HG02970 (cell line): ENCODE data around the gene MEF2C.
"Not testable (repeated sequence)": the region's sequence is repeated elsewhere in the genome, so short reads cannot be mapped to it uniquely, and the experiment has no call there.

Experiments used
- ATAC-seq: cut with Tn5 transposase; IDR thresholded peaks from one replicate; pipeline ENCODE4 v1.9.1; 2021; ENCODE audit warnings: mild to moderate bottlenecking, moderate library complexity, moderate number of reproducible peaks; ENCODE audit not compliant: unreplicated experiment, low FRiP score

The MEF2C gene

GRCh38 chr5:88808153-88808552 is 74.8 kb downstream of the MEF2C start:
- no peak for ATAC-seq

GRCh38 chr5:88807327-88807726 is 75.7 kb downstream of the MEF2C start:
- no peak for ATAC-seq

GRCh38 chr5:88806338-88806737 is 76.6 kb downstream of the MEF2C start:
- ATAC-seq: no peak

GRCh38 chr5:88805151-88805784 is 77.7 kb downstream of the MEF2C start:
- ATAC-seq: no peak

- ATAC-seq: no peak
Observed at GRCh38 chr5:88804444-88804843, 78.5 kb downstream of the MEF2C start.

- ATAC-seq: no peak
Observed at GRCh38 chr5:88803309-88803708, 79.7 kb downstream of the MEF2C start.

- no peak for ATAC-seq
Observed at GRCh38 chr5:88799938-88800535, 82.9 kb downstream of the MEF2C start.

GRCh38 chr5:88798933-88799332 is 84.1 kb downstream of the MEF2C start:
- ATAC-seq: not testable (repeated sequence)

GRCh38 chr5:88793797-88794196 is 89.2 kb downstream of the MEF2C start:
- not testable (repeated sequence) for ATAC-seq

- ATAC-seq: peak; percentile 68
Observed at GRCh38 chr5:88792144-88792840, 90.7 kb downstream of the MEF2C start.

- no peak for ATAC-seq
Observed at GRCh38 chr5:88787856-88788255, 95.1 kb downstream of the MEF2C start.

- ATAC-seq: no peak
Observed at GRCh38 chr5:88786789-88787188, 96.2 kb downstream of the MEF2C start.

- ATAC-seq: peak; percentile 45
Observed at GRCh38 chr5:88785746-88786565, 97.0 kb downstream of the MEF2C start.

GRCh38 chr5:88782571-88782970 is 100.4 kb downstream of the MEF2C start:
- no peak for ATAC-seq

GRCh38 chr5:88780736-88781135 is 102.2 kb downstream of the MEF2C start:
- ATAC-seq: no peak

GRCh38 chr5:88778736-88779135 is 104.2 kb downstream of the MEF2C start:
- no peak for ATAC-seq

GRCh38 chr5:88776692-88777091 is 106.3 kb downstream of the MEF2C start:
- no peak for ATAC-seq

GRCh38 chr5:88772831-88773230 is 110.2 kb downstream of the MEF2C start:
- ATAC-seq: no peak

GRCh38 chr5:88772047-88772446 is 110.9 kb downstream of the MEF2C start:
- no peak for ATAC-seq

GRCh38 chr5:88770276-88771257 is 112.4 kb downstream of the MEF2C start:
- no peak for ATAC-seq
